LNCaP clone FGC (cell line): Measurements from ENCODE around the gene PCCA.
"Not testable (repeated sequence)": the region's sequence is repeated elsewhere in the genome, so short reads cannot be mapped to it uniquely, and the experiment has no call there.

Experiments used
- DNase-seq: peaks from one replicate; pipeline ENCODE4 v3.0.0-alpha.2; 2011; ENCODE audit warnings: low read depth
- H3K4me3 ChIP-seq: 2 replicates; pipeline ENCODE4 v1.5.1; 2011; ENCODE audit warnings: mild to moderate bottlenecking, low read depth, low read length, control low read depth
- CTCF ChIP-seq: IDR thresholded peaks from 2 replicates; pipeline ENCODE4 v1.5.1; 2012; ENCODE audit warnings: mild to moderate bottlenecking; ENCODE audit not compliant: control insufficient read depth, insufficient read depth; ENCODE audit errors: extremely low read depth

The PCCA gene

GRCh38 chr13:100063333-100063732, 25.6 kb upstream of the PCCA start:
- DNase-seq: no peak
- no peak for TF ChIP-seq CTCF
- H3K4me3 ChIP-seq: no peak overlapping the region

GRCh38 chr13:100063906-100064305, 25.0 kb upstream of the PCCA start:
- no peak for TF ChIP-seq CTCF
- no peak overlapping the region for H3K4me3 ChIP-seq

GRCh38 chr13:100068133-100068931, 20.6 kb upstream of the PCCA start:
- TF ChIP-seq CTCF: no peak
- H3K4me3 ChIP-seq: no peak overlapping the region
- DNase-seq: no peak

More at GRCh38 chr13:100063906-100064305, 25.0 kb upstream of the PCCA start:
- DNase-seq: no peak

GRCh38 chr13:100069278-100069677, 19.6 kb upstream of the PCCA start:
- no peak for TF ChIP-seq CTCF
- DNase-seq: peak; percentile 32

GRCh38 chr13:100075700-100076587, 12.9 kb upstream of the PCCA start:
- H3K4me3 ChIP-seq: no peak overlapping the region
- TF ChIP-seq CTCF: no peak
- no peak for DNase-seq

More at GRCh38 chr13:100069278-100069677, 19.6 kb upstream of the PCCA start:
- no peak overlapping the region for H3K4me3 ChIP-seq

- not testable (repeated sequence) for H3K4me3 ChIP-seq, DNase-seq
These were observed 9.9 kb upstream of the PCCA start for GRCh38 chr13:100079003-100079402.

- not testable (repeated sequence) for DNase-seq, H3K4me3 ChIP-seq
These were observed 5.5 kb upstream of the PCCA start for GRCh38 chr13:100083401-100083800.
